Tibial artery (tissue), 4 donors: Measurements from ENCODE around the gene GRIK5.

ENCODE experiments used
- DNase-seq, 2 donors: peaks; one replicate each; pipeline ENCODE4 v3.0.0-alpha.2; 2019
- H3K27ac ChIP-seq, 2 donors: fragments of 200-600 bp; sonication (generic) in 1 of 2; 1 replicate in 1 of 2; 2 replicates in 1 of 2; pipeline ENCODE4 v1.5.1; 2018 to 2019; ENCODE audit warnings: mild to moderate bottlenecking in 1 of 2
- H3K27me3 ChIP-seq, 2 donors: fragments of 200-600 bp; sonication (generic) in 1 of 2; one replicate each; pipeline versions ENCODE4 v1.5.1 to v1.6.0; 2016 to 2019
- H3K36me3 ChIP-seq, 3 donors: fragments of 200-600 bp; sonication (generic) in 2 of 3; one replicate each; pipeline ENCODE4 v1.5.1; 2016 to 2019; ENCODE audit warnings: mild to moderate bottlenecking in 2 of 3
- H3K4me1 ChIP-seq, 4 donors: fragments of 200-600 bp; sonication (generic) in 2 of 4; 1 replicate in 3 of 4; 2 replicates in 1 of 4; pipeline ENCODE4 v1.5.1; 2016 to 2019
- H3K4me3 ChIP-seq, 2 donors: fragments of 200-600 bp; sonication (generic) in 1 of 2; 1 replicate in 1 of 2; 2 replicates in 1 of 2; pipeline ENCODE4 v1.5.1; 2018 to 2019; ENCODE audit warnings: mild to moderate bottlenecking in 2 of 2
- H3K9me3 ChIP-seq, 3 donors: fragments of 200-600 bp; sonication (generic) in 1 of 3; one replicate each; pipeline ENCODE4 v1.5.1; 2016 to 2019
- CTCF ChIP-seq, 2 experiments: fragments of 200-600 bp in 1 of 2; fragments of 450-650 bp in 1 of 2; IDR thresholded peaks; one replicate each; pipeline ENCODE4 v1.5.1; 2017 to 2019; ENCODE audit warnings: antibody characterized with exemption in 2 of 2, mild to moderate bottlenecking in 1 of 2, moderate library complexity in 1 of 2
- intact Hi-C: fragments of 100-400 bp; cut with DNase I; formaldehyde crosslinking; loops from one replicate; pipeline ENCODE4 v1.15.0; 2023; ENCODE audit warnings: low total_unique reads

Gene GRIK5

GRCh38 chr19:41990615-41991014, 79.4 kb downstream of the GRIK5 start:
- Histone ChIP-seq H3K36me3 (no peaks in the 10 kb centered on the region), H3K4me3 (no peak overlapping the region), H3K27ac (no peak overlapping the region), H3K27me3 (peaks cover 3 to 74% of the 10 kb centered on the region in 2 donors), H3K4me1 (peaks cover 0 to 11% (median 10%) of the 10 kb centered on the region in 4 donors), H3K9me3 (no peaks in the 10 kb centered on the region)
- no peak for TF ChIP-seq CTCF (IDR thresholded peaks at IDR 0.05)
- intact Hi-C loops, result no loop called here
- DNase-seq, result no peak

- Histone ChIP-seq H3K9me3 (no peaks in the 10 kb centered on the region), H3K36me3 (no peaks in the 10 kb centered on the region), H3K4me1 (peaks cover 0 to 11% (median 10%) of the 10 kb centered on the region in 4 donors), H3K27me3 (peaks cover 3 to 68% of the 10 kb centered on the region in 2 donors), H3K4me3 (no peak overlapping the region), H3K27ac (no peak overlapping the region)
- TF ChIP-seq CTCF (IDR thresholded peaks at IDR 0.05), result no peak
- DNase-seq, result no peak
- intact Hi-C loops, result no loop called here
Measured at GRCh38 chr19:41990028-41990427, 80.0 kb downstream of the GRIK5 start.

GRCh38 chr19:41988947-41989346, 81.1 kb downstream of the GRIK5 start:
- Histone ChIP-seq H3K36me3 (no peaks in the 10 kb centered on the region), H3K4me1 (peaks cover 0 to 5% (median 5%) of the 10 kb centered on the region in 4 donors), H3K27me3 (peaks cover under 1 to 57% of the 10 kb centered on the region in 2 donors), H3K4me3 (no peak overlapping the region), H3K27ac (no peak overlapping the region), H3K9me3 (no peaks in the 10 kb centered on the region)
- no peak for DNase-seq
- intact Hi-C loops, result no loop called here
- no peak for TF ChIP-seq CTCF (IDR thresholded peaks at IDR 0.05)

- intact Hi-C loops, result no loop called here
- no peaks in the 10 kb centered on the region for H3K36me3 ChIP-seq
- DNase-seq, result no peak
- peaks cover 0 to 41% of the 10 kb centered on the region in 2 donors for H3K27me3 ChIP-seq
- no peak overlapping the region for H3K27ac ChIP-seq
- no peaks in the 10 kb centered on the region for H3K4me1 ChIP-seq
- H3K9me3 ChIP-seq, result no peaks in the 10 kb centered on the region
- TF ChIP-seq CTCF (IDR thresholded peaks at IDR 0.05), result no peak
- H3K4me3 ChIP-seq, result no peak overlapping the region
Measured at GRCh38 chr19:41987141-41987860, 82.7 kb downstream of the GRIK5 start.

- no peaks in the 10 kb centered on the region for H3K9me3 ChIP-seq
- TF ChIP-seq CTCF (IDR thresholded peaks at IDR 0.05), result no peak
- DNase-seq, result no peak
- no peak overlapping the region for H3K4me3 ChIP-seq
- intact Hi-C loops, result no loop called here
- H3K27me3 ChIP-seq, result peaks cover 0 to 25% of the 10 kb centered on the region in 2 donors
- no peak overlapping the region for H3K27ac ChIP-seq
- H3K4me1 ChIP-seq, result no peaks in the 10 kb centered on the region
- no peaks in the 10 kb centered on the region for H3K36me3 ChIP-seq
Measured at GRCh38 chr19:41984961-41985360, 85.0 kb downstream of the GRIK5 start.
